K562 (cell line): ENCODE data around the gene GPHA2. TPM values are rescaled to one million over a fixed set of nuclear protein-coding genes. Genes with fewer than 3 reads are reported as not detected.
A peak's percentile ranks its signal among the peaks of the same experiment; 100 is the strongest.

Source experiments
- CTBP1 ChIP-seq: fragments of 450-650 bp; IDR thresholded peaks from 2 replicates; pipeline ENCODE4 v1.6.1; 2016; ENCODE audit warnings: borderline replicate concordance
- CXXC5 ChIP-seq: fragments of 250-450 bp; sonication (Bioruptor Pico); IDR thresholded peaks from 2 replicates; pipeline ENCODE4 v1.8.0; 2022; ENCODE audit warnings: inconsistent platforms, mild to moderate bottlenecking, moderate library complexity
- FOXK1 ChIP-seq: sonication (generic); formaldehyde crosslinking; IDR thresholded peaks from 2 replicates; pipeline ENCODE4 v1.8.0; 2022; ENCODE audit warnings: missing genetic modification reagents, mild to moderate bottlenecking, borderline replicate concordance
- KAT7 ChIP-seq: sonication (generic); formaldehyde crosslinking; IDR thresholded peaks from 2 replicates; pipeline ENCODE4 v1.8.0; 2022; ENCODE audit warnings: missing genetic modification reagents, mild to moderate bottlenecking, borderline replicate concordance
- KLF16 ChIP-seq: IDR thresholded peaks from 2 replicates; pipeline ENCODE4 v1.6.1; 2016; ENCODE audit warnings: antibody characterized with exemption
- MCM3 ChIP-seq: fragments of 450-650 bp; IDR thresholded peaks from 2 replicates; pipeline ENCODE4 v1.6.1; 2016
- MYC ChIP-seq, 2 experiments: fragments of 250-450 bp in 1 of 2; sonication (Bioruptor Pico) in 1 of 2; IDR thresholded peaks; 2 replicates each; pipeline versions ENCODE4 v1.5.1 to v1.6.1; 2012 to 2021; ENCODE audit warnings: low read depth in 2 of 2, borderline replicate concordance in 1 of 2, improper control_type of control experiment in 1 of 2, low read length in 1 of 2, mild to moderate bottlenecking in 1 of 2, moderate library complexity in 1 of 2
- NR2C2 ChIP-seq, 2 experiments: fragments of 200-800 bp in 1 of 2; sonication (Bioruptor generic) in 1 of 2; sonication (generic) in 1 of 2; formaldehyde crosslinking in 1 of 2; IDR thresholded peaks; 2 replicates each; pipeline versions ENCODE4 v1.6.1 to v1.8.0; 2016 to 2022; ENCODE audit warnings: mild to moderate bottlenecking in 1 of 2, missing compliant biosample characterization in 1 of 2, missing genetic modification characterization in 1 of 2, missing genetic modification reagents in 1 of 2
- PCBP1 ChIP-seq: fragments of 200-400 bp; formaldehyde crosslinking; IDR thresholded peaks from 2 replicates; pipeline ENCODE4 v1.6.1; 2018; ENCODE audit warnings: mild to moderate bottlenecking, low read depth, low read length; ENCODE audit not compliant: poor library complexity, severe bottlenecking
- SMARCE1 ChIP-seq: fragments of 450-650 bp; IDR thresholded peaks from 2 replicates; pipeline ENCODE4 v1.7.1; 2016; ENCODE audit warnings: mild to moderate bottlenecking
- SOX6 ChIP-seq: fragments of 450-650 bp; IDR thresholded peaks from 2 replicates; pipeline ENCODE4 v1.6.1; 2014; ENCODE audit warnings: mild to moderate bottlenecking
- TCFL5 ChIP-seq: fragments of 250-450 bp; sonication (Bioruptor Pico); conservative IDR thresholded peaks from 2 replicates; pipeline ENCODE4 v1.6.1; 2021; ENCODE audit warnings: mild to moderate bottlenecking, moderate library complexity, matching md5 sums
- polyA plus RNA-seq, 8 experiments: library from polyadenylated mRNA; depleted of rRNA in 4 of 8; stranded (reverse) in 5 of 8; unstranded in 3 of 8; fragments of >200 nt; fragmentation: Nextera tagmentation in 2 of 8; fragmentation: Illumina TruSeq in 1 of 8; extraction: Ambion mirVana in 2 of 8; extraction: Trizol in 1 of 8; gene quantifications; 2 replicates each; pipeline versions ENCODE4 v1.2.1 to v1.2.3, GENCODE V29; 2011 to 2014; ENCODE audit warnings: inconsistent platforms in 1 of 8, missing spikeins in 1 of 8
- total RNA-seq, 7 experiments: library from RNA; depleted of rRNA in 6 of 7; stranded (reverse); fragments of >200 nt in 6 of 7; fragmentation: Illumina TruSeq in 2 of 7; extraction: Trizol in 2 of 7; gene quantifications; 2 replicates each; pipeline versions ENCODE4 v1.2.1 to v1.2.3, GENCODE V29; 2011 to 2021; ENCODE audit warnings: low replicate concordance in 1 of 7
- TF ChIP-seq, protein P1 (sequence below): sonication (generic); formaldehyde crosslinking; IDR thresholded peaks from 2 replicates; pipeline ENCODE4 v1.8.0; 2022; ENCODE audit warnings: missing genetic modification reagents, mild to moderate bottlenecking, borderline replicate concordance
- TF ChIP-seq, protein P2 (sequence below), 2 experiments: fragments of 450-650 bp in 1 of 2; sonication (generic) in 1 of 2; formaldehyde crosslinking in 1 of 2; IDR thresholded peaks; 2 replicates each; pipeline versions ENCODE4 v1.7.1 to v1.9.0; 2016 to 2022; ENCODE audit warnings: inconsistent platforms in 1 of 2, mild to moderate bottlenecking in 1 of 2, missing genetic modification reagents in 1 of 2
- TF ChIP-seq, protein P3 (sequence below), 2 experiments: fragments of 250-450 bp in 1 of 2; fragments of 450-650 bp in 1 of 2; sonication (Bioruptor Pico) in 1 of 2; IDR thresholded peaks; 2 replicates each; pipeline versions ENCODE4 v1.6.1 to v1.8.0; 2016 to 2021; ENCODE audit warnings: mild to moderate bottlenecking in 2 of 2, moderate library complexity in 2 of 2, missing compliant biosample characterization in 1 of 2, missing genetic modification characterization in 1 of 2

The GPHA2 gene
- total and polyA plus RNA-seq, 9 of the 15 experiments (the other 6 are each of a cell fraction or from before 2014, with no cell fraction given), result 0.17 to 0.22 TPM; not detected in 7

DNA sequence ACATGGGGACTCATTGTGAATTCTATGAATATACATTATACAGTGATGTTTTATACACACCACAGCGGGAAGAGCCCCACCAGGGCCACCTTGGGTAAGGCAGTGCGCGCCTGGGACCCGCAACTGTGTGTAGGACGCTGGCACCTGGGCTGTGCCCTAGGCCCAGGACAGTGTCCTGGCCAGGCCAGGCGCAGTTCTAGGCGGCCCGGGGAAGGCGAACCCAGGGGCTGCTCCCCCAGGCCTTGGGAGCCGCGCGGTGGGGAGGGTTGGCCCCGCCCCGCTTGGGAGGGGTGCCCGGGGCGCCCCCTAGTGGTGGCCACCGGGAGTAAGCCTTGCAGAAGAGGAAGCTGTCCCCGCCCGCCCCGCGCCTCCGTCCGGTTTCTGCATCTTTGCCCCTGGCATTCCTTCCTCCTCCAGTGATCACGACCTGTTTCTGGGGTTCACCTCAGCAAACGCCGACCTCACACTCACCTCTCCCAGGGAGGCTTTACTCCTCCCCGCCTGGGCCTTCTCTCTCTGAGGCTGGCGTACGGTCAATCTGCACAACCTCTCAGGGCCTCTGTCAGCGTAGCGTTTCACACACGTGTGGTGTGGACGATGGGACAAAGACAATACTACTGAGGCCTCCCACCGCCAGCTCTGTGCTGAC, 47.8 kb downstream of the GPHA2 start (continued):
- TF ChIP-seq KAT7 (CRISPR knock-in tag) (0 out of 2 replicates have a peak, but pooled peaks have one; percentile 88), SMARCE1 (0 out of 2 replicates have a peak, but pooled peaks have one; percentile 38), SOX6 (peak; percentile 48; the same call in 1 of the 2 replicates), MYC (IDR thresholded peaks at IDR 0.05; ENCODE audit: low read depth, low read length) (peak; percentile 47; the same call in 1 of the 2 replicates), MYC (CRISPR knock-in tag; IDR thresholded peaks at IDR 0.05; ENCODE audit: borderline replicate concordance, low read depth) (peak; percentile 61; the same call in 1 of the 2 replicates), CTBP1 (peak; percentile 85), TCFL5 (CRISPR knock-in tag) (no peak), FOXK1 (CRISPR knock-in tag) (0 out of 2 replicates have a peak, but pooled peaks have one; percentile 66), KLF16 (peak; percentile 61; the same call in 1 of the 2 replicates), NR2C2 (CRISPR knock-in tag; IDR thresholded peaks at IDR 0.05) (0 out of 2 replicates have a peak, but pooled peaks have one; percentile 12), NR2C2 (tag; IDR thresholded peaks at IDR 0.05) (no peak), PCBP1 (no peak), CXXC5 (peak; percentile 50), MCM3 (no peak)
- TF ChIP-seq, protein P1, sequence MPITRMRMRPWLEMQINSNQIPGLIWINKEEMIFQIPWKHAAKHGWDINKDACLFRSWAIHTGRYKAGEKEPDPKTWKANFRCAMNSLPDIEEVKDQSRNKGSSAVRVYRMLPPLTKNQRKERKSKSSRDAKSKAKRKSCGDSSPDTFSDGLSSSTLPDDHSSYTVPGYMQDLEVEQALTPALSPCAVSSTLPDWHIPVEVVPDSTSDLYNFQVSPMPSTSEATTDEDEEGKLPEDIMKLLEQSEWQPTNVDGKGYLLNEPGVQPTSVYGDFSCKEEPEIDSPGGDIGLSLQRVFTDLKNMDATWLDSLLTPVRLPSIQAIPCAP (CRISPR knock-in tag), result no peak
- TF ChIP-seq, protein P2, sequence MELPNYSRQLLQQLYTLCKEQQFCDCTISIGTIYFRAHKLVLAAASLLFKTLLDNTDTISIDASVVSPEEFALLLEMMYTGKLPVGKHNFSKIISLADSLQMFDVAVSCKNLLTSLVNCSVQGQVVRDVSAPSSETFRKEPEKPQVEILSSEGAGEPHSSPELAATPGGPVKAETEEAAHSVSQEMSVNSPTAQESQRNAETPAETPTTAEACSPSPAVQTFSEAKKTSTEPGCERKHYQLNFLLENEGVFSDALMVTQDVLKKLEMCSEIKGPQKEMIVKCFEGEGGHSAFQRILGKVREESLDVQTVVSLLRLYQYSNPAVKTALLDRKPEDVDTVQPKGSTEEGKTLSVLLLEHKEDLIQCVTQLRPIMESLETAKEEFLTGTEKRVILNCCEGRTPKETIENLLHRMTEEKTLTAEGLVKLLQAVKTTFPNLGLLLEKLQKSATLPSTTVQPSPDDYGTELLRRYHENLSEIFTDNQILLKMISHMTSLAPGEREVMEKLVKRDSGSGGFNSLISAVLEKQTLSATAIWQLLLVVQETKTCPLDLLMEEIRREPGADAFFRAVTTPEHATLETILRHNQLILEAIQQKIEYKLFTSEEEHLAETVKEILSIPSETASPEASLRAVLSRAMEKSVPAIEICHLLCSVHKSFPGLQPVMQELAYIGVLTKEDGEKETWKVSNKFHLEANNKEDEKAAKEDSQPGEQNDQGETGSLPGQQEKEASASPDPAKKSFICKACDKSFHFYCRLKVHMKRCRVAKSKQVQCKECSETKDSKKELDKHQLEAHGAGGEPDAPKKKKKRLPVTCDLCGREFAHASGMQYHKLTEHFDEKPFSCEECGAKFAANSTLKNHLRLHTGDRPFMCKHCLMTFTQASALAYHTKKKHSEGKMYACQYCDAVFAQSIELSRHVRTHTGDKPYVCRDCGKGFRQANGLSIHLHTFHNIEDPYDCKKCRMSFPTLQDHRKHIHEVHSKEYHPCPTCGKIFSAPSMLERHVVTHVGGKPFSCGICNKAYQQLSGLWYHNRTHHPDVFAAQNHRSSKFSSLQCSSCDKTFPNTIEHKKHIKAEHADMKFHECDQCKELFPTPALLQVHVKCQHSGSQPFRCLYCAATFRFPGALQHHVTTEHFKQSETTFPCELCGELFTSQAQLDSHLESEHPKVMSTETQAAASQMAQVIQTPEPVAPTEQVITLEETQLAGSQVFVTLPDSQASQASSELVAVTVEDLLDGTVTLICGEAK (IDR thresholded peaks at IDR 0.05), result peak; percentile 65
- TF ChIP-seq, protein P2 (CRISPR knock-in tag; IDR thresholded peaks at IDR 0.05), result no peak
- TF ChIP-seq, protein P3, sequence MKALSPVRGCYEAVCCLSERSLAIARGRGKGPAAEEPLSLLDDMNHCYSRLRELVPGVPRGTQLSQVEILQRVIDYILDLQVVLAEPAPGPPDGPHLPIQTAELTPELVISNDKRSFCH (CRISPR knock-in tag; IDR thresholded peaks at IDR 0.05), result no peak
- TF ChIP-seq, protein P3 (tag; IDR thresholded peaks at IDR 0.05), result peak; percentile 58; the same call in 1 of the 2 replicates
